Vagina (tissue), 2 donors: ENCODE results near the gene SYCN. TPM values are rescaled to one million over a fixed set of nuclear protein-coding genes. Genes with fewer than 3 reads are reported as not detected.

Experiments used
- DNase-seq, 2 donors: peaks; one replicate each; pipeline ENCODE4 v3.0.0-alpha.2; 2017; ENCODE audit errors: extremely low spot score in 2 of 2
- H3K27ac ChIP-seq: fragments of 200-600 bp; sonication (generic); one replicate; pipeline ENCODE4 v1.5.1; 2019
- H3K27me3 ChIP-seq: fragments of 200-600 bp; sonication (generic); one replicate; pipeline ENCODE4 v1.5.1; 2019
- H3K36me3 ChIP-seq, 2 donors: fragments of 200-600 bp; sonication (generic); one replicate each; pipeline ENCODE4 v1.5.1; 2017 to 2019
- H3K4me1 ChIP-seq: fragments of 200-600 bp; sonication (generic); one replicate; pipeline ENCODE4 v1.5.1; 2019
- H3K4me3 ChIP-seq, 2 donors: fragments of 200-600 bp; sonication (generic); 1 replicate in 1 of 2; 2 replicates in 1 of 2; pipeline ENCODE4 v1.5.1; 2016 to 2019
- H3K9me3 ChIP-seq: fragments of 200-600 bp; sonication (generic); one replicate; pipeline ENCODE4 v1.5.1; 2019
- POLR2A ChIP-seq, 2 donors: fragments of 450-650 bp; IDR thresholded peaks; one replicate each; pipeline ENCODE4 v1.6.1; 2017; ENCODE audit warnings: antibody characterized with exemption in 2 of 2, mild to moderate bottlenecking in 2 of 2, moderate library complexity in 2 of 2
- POLR2AphosphoS5 ChIP-seq, 2 donors: sonication (generic); formaldehyde crosslinking; IDR thresholded peaks; one replicate each; pipeline ENCODE4 v1.9.0; 2017; ENCODE audit warnings: antibody characterized with exemption in 2 of 2, mild to moderate bottlenecking in 2 of 2, low read depth in 1 of 2; ENCODE audit not compliant: insufficient read depth in 1 of 2
- intact Hi-C: fragments of 100-400 bp; cut with DNase I; formaldehyde crosslinking; loops from one replicate; pipeline ENCODE4 v1.15.1; 2023
- total RNA-seq: library from RNA; depleted of rRNA; stranded (reverse); fragments of >200 nt; gene quantifications from one replicate; pipeline ENCODE4 v1.2.3, GENCODE V29; 2016
- TF ChIP-seq, protein P1 (sequence below), 3 experiments: fragments of 450-650 bp in 2 of 3; fragments of 200-600 bp in 1 of 3; sonication (generic) in 1 of 3; IDR thresholded peaks; one replicate each; pipeline ENCODE4 v1.5.1; 2017 to 2019; ENCODE audit warnings: antibody characterized with exemption in 3 of 3, mild to moderate bottlenecking in 2 of 3, moderate library complexity in 2 of 3

SYCN gene
- total RNA-seq, 1 donor from 2014 or later, result not detected

DNA sequence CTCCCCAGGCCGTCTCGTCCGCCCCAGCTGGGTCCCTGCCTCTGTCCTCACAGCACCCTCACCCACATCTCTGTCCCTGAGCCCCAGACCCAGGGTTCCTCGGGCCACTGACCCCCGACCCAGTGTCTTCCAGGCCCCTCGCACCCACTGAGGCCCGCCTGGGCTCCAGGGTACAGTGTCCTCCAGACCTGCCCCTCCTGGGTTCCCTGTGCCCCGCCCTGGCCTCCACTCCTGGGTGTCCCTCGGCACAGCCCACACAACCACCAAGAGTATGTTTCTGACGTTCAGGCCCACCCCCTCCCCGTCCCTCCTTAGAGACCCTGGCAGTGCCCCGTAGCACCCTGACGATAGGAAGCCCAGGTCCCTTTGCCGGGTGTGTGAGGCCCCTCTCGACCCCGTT, 29.9 kb downstream of the SYCN start:
- TF ChIP-seq POLR2A (IDR thresholded peaks at IDR 0.05) (no peak), POLR2AphosphoS5 (IDR thresholded peaks at IDR 0.05; ENCODE audit: insufficient read depth in 1 of 2, low read depth in 1 of 2) (no peak)
- TF ChIP-seq, protein P1, sequence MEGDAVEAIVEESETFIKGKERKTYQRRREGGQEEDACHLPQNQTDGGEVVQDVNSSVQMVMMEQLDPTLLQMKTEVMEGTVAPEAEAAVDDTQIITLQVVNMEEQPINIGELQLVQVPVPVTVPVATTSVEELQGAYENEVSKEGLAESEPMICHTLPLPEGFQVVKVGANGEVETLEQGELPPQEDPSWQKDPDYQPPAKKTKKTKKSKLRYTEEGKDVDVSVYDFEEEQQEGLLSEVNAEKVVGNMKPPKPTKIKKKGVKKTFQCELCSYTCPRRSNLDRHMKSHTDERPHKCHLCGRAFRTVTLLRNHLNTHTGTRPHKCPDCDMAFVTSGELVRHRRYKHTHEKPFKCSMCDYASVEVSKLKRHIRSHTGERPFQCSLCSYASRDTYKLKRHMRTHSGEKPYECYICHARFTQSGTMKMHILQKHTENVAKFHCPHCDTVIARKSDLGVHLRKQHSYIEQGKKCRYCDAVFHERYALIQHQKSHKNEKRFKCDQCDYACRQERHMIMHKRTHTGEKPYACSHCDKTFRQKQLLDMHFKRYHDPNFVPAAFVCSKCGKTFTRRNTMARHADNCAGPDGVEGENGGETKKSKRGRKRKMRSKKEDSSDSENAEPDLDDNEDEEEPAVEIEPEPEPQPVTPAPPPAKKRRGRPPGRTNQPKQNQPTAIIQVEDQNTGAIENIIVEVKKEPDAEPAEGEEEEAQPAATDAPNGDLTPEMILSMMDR (IDR thresholded peaks at IDR 0.05), result no peak
- intact Hi-C loops, result no loop called here
- H3K9me3 ChIP-seq, result no peaks in the 10 kb centered on the region
- H3K4me1 ChIP-seq, result no peaks in the 10 kb centered on the region
- DNase-seq, result no peak
- peaks cover 0 to 77% of the 10 kb centered on the region in 2 donors for H3K36me3 ChIP-seq
- H3K27ac ChIP-seq, result no peak overlapping the region
- no peak overlapping the region for H3K4me3 ChIP-seq
- no peaks in the 10 kb centered on the region for H3K27me3 ChIP-seq

DNA sequence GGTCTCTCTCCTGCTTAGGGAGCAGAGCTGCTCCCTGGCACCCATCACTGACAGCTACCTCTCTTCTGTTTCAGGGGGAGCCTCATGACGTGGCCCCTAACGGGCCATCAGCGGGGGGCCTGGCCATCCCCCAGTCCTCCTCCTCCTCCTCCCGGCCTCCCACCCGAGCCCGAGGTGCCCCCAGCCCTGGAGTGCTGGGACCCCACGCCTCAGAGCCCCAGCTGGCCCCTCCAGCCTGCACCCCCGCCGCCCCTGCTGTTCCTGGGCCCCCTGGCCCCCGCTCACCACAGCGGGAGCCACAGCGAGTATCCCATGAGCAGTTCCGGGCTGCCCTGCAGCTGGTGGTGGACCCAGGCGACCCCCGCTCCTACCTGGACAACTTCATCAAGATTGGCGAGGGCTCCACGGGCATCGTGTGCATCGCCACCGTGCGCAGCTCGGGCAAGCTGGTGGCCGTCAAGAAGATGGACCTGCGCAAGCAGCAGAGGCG, 30.5 kb downstream of the SYCN start:
- DNase-seq, result no peak
- Histone ChIP-seq H3K4me1 (no peaks in the 10 kb centered on the region), H3K4me3 (no peak overlapping the region), H3K27ac (no peak overlapping the region), H3K36me3 (peaks cover 0 to 74% of the 10 kb centered on the region in 2 donors), H3K27me3 (no peaks in the 10 kb centered on the region), H3K9me3 (no peaks in the 10 kb centered on the region)
- intact Hi-C loops, result no loop called here
- no peak for TF ChIP-seq POLR2AphosphoS5 (IDR thresholded peaks at IDR 0.05; ENCODE audit: insufficient read depth in 1 of 2, low read depth in 1 of 2)
- TF ChIP-seq, protein P1 (IDR thresholded peaks at IDR 0.05), result no peak

DNA sequence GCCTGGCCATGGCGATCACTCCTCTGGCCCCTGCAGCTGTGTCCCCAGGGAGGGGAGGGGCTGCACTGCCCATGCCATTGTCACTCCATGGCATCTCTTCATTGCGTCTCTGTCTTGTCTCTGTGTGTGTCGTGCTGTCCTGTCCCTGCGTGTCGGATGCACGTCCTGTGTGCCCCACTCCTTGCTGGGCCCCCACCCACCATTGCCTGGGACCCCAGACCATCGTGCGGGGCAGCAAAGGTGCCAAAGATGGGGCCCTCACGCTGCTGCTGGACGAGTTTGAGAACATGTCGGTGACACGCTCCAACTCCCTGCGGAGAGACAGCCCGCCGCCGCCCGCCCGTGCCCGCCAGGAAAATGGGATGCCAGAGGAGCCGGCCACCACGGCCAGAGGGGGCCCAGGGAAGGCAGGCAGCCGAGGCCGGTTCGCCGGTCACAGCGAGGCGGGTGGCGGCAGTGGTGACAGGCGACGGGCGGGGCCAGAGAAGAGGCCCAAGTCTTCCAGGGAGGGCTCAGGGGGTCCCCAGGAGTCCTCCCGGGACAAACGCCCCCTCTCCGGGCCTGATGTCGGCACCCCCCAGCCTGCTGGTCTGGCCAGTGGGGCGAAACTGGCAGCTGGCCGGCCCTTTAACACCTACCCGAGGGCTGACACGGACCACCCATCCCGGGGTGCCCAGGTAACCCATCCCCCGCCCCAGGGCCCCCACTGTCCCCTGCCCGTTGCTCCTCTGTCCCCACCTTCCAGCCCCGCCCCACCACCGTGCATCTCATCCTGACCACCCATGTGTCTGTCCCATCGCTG, 31.2 kb downstream of the SYCN start:
- H3K4me1 ChIP-seq, result peaks cover 3% of the 10 kb centered on the region
- no peaks in the 10 kb centered on the region for H3K27me3 ChIP-seq
- peaks cover 0 to 67% of the 10 kb centered on the region in 2 donors for H3K36me3 ChIP-seq
- intact Hi-C loops, result no loop called here
- H3K27ac ChIP-seq, result no peak overlapping the region
- H3K4me3 ChIP-seq, result no peak overlapping the region
- H3K9me3 ChIP-seq, result no peaks in the 10 kb centered on the region
- TF ChIP-seq POLR2A (IDR thresholded peaks at IDR 0.05) (no peak), POLR2AphosphoS5 (IDR thresholded peaks at IDR 0.05; ENCODE audit: insufficient read depth in 1 of 2, low read depth in 1 of 2) (no peak)
- TF ChIP-seq, protein P1 (IDR thresholded peaks at IDR 0.05), result no peak
- DNase-seq, result no peak

DNA sequence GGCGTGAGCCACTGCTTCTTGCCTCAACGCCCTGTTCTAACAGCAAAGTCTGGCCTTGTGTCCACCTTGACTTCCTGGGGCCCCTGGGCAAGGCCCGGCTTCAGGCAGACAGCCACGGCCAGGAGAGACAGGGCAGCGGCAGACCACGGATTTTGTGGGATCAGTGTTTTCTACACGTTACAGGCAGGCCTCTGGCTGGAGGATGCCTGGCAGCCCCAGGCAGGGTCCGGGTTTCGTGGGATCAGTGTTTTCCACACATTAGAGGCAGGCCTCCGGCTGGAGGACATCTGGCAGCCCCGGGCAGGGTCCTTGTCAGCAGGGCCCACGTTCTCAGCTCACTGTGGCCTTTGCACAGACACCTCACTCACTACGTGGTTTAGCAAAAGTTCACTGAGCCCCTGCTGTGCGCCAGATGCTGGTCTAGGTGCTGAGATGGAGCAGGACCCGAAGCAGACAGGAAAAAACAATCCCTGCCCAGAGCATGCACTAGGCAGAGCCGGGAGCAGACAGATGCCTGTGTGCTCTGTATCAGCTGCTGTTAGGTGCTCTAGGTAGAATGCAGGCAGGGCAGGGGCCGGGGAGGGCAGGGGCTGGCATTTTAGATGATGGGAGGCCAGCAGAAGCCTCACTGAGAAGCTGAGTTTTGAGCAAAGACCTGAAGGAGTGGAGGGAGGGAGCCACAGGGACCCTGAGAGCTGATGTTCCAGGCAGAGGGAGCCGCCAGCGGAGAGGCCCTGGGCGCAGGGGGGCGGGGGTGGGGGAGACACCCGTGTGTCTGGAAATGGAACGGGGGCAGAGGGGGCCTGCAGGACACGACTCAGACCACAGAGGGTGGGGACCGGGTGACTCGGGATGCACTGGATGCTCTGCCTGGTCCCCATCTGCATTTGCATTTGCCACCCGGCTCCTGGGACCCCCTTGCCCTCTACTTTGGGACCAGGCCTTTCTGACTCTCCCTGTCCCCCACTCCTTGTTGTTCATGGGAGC, 32.3 kb downstream of the SYCN start:
- TF ChIP-seq POLR2A (IDR thresholded peaks at IDR 0.05) (no peak), POLR2AphosphoS5 (IDR thresholded peaks at IDR 0.05; ENCODE audit: insufficient read depth in 1 of 2, low read depth in 1 of 2) (no peak)
- TF ChIP-seq, protein P1 (IDR thresholded peaks at IDR 0.05), result no peak
- H3K27me3 ChIP-seq, result no peaks in the 10 kb centered on the region
- DNase-seq, result no peak
- H3K4me1 ChIP-seq, result peaks cover 14% of the 10 kb centered on the region
- peaks cover 0 to 56% of the 10 kb centered on the region in 2 donors for H3K36me3 ChIP-seq
- no peak overlapping the region for H3K27ac ChIP-seq
- H3K4me3 ChIP-seq, result no peak overlapping the region
- intact Hi-C loops, result no loop called here
- no peaks in the 10 kb centered on the region for H3K9me3 ChIP-seq
